ENCODE results near the gene TRIM67.

TRIM67 gene

DNA sequence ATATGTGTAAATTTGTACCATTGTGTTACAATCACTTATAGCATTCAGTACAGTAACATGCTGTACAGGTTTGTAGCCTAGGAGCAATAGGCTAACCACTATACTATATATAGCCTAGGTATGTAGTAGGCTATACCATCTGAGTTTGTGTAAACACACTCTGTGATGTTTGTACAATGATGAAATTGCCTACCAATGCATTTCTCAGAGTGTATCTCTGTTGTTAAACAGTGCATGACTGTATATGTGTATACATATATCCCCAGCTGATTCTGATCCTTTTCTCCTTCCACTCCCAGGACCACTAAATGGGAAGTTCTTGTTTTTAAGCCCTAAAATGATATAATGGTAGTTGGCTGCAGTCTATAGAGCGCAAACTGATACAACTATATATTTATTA, 86.9 kb downstream of the TRIM67 start:
- in situ Hi-C loops (cut with MboI; ENCODE audit: low sequenced_read_pairs), result no loop called here
- Histone ChIP-seq H3K9me3 (no peaks in the 10 kb centered on the region), H3K36me3 (replicated peaks) (peaks cover 8% of the 10 kb centered on the region; the same call in 1 of the 2 replicates), H3K4me3 (no peak overlapping the region), H3K27me3 (ENCODE audit: low read depth) (no peaks in the 10 kb centered on the region), H3K4me1 (no peaks in the 10 kb centered on the region)
- DNase-seq (ENCODE audit: low spot score in 2 of 2), result no peak

DNA sequence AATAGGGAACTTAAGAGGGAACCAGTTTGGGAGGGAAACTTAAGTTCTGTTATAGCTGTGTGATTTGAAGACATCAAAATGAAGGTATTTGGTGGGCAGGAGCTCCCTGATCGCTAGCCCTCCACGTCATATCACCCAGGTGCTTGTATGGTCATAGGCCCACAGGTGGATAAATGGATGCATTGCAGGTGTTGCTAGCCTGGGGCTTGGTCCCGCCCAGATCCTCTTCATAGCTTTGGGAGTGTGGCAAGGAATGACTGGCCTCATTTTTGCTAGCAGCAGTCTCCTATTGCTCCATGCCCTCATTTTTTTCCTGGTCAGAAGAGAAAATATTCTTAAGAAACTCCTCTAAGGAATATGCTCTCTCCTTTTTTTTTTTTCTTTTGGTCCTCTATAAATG, 90.5 kb downstream of the TRIM67 start:
- Histone ChIP-seq H3K4me3 (no peak overlapping the region), H3K36me3 (replicated peaks) (peaks cover 14% of the 10 kb centered on the region; the same call in 1 of the 2 replicates), H3K27me3 (ENCODE audit: low read depth) (no peaks in the 10 kb centered on the region), H3K9me3 (no peaks in the 10 kb centered on the region), H3K4me1 (no peaks in the 10 kb centered on the region)
- in situ Hi-C loops (cut with MboI; ENCODE audit: low sequenced_read_pairs), result no loop called here
- no peak for DNase-seq (ENCODE audit: low spot score in 2 of 2)

DNA sequence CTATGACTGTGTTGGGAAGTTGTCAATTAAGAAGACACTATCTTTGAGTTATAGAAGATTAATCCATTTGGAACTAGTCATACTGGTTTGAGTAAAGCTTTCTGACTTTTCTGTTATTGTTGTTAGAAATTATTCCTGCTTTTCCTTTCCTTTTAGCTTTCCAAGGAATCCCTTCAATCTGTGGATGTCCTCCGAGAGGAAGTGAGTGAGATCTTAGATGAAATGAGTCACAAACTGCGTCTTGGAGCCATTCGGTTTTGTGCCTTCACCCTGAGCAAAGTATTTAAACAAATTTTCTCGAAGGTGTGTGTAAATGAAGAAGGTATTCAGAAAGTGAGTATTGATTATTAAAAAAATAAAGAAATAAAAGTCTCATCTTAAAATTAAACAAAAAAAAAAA, 98.5 kb downstream of the TRIM67 start:
- in situ Hi-C loops (cut with MboI; ENCODE audit: low sequenced_read_pairs), result no loop called here
- Histone ChIP-seq H3K9me3 (no peaks in the 10 kb centered on the region), H3K36me3 (replicated peaks) (peaks cover 34% of the 10 kb centered on the region), H3K4me1 (no peaks in the 10 kb centered on the region), H3K27me3 (ENCODE audit: low read depth) (no peaks in the 10 kb centered on the region), H3K4me3 (no peak overlapping the region)
- no peak for DNase-seq (ENCODE audit: low spot score in 2 of 2)

DNA sequence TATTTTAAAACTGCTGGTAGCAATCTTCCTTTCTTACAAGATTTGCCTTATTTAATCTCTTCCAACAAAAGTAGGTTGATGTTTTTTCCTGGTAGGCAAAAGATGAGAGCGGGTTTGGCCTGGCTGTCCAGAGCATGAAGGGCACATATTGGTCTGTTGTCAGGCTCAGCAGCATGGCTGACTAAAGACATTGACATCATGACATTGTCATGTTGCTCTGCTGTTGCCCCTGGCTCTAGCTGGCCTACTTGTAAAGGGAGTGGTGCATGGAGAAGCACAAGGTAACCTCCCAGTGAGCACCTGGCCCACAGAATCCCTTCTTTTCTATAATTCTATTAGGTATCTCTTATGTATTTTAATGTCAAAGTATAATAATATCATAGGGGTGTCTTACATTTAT, 102.8 kb downstream of the TRIM67 start:
- peaks cover 20% of the 10 kb centered on the region for H3K36me3 ChIP-seq (replicated peaks)
- in situ Hi-C loops (cut with MboI; ENCODE audit: low sequenced_read_pairs), result no loop called here
- DNase-seq (ENCODE audit: low spot score in 2 of 2), result no peak
- H3K27me3 ChIP-seq (ENCODE audit: low read depth), result no peaks in the 10 kb centered on the region
- no peaks in the 10 kb centered on the region for H3K4me1 ChIP-seq
- no peak overlapping the region for H3K4me3 ChIP-seq
- no peaks in the 10 kb centered on the region for H3K9me3 ChIP-seq

DNA sequence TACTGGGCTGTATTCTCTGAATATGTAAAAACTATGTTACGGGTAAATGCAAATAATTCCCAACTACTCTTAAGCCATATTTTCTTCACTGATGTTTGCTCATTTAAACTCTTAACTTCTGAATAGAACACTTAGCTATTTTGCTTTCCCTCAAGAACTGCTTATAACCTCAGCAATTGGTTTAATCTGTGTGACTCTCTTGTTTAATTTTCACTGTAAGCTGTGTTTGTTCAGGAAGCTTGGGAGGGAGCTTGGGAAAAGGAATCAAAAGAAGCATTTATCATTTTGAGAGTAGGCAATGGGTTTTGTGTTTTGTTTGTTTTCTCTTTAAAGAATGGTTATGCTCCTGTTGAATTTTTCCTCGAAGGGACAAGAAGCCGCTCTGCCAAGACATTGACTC, 103.5 kb downstream of the TRIM67 start:
- in situ Hi-C loops (cut with MboI; ENCODE audit: low sequenced_read_pairs), result no loop called here
- Histone ChIP-seq H3K36me3 (replicated peaks) (peaks cover 17% of the 10 kb centered on the region), H3K4me1 (no peaks in the 10 kb centered on the region), H3K4me3 (no peak overlapping the region), H3K9me3 (no peaks in the 10 kb centered on the region), H3K27me3 (ENCODE audit: low read depth) (no peaks in the 10 kb centered on the region)
- DNase-seq (ENCODE audit: low spot score in 2 of 2), result no peak

DNA sequence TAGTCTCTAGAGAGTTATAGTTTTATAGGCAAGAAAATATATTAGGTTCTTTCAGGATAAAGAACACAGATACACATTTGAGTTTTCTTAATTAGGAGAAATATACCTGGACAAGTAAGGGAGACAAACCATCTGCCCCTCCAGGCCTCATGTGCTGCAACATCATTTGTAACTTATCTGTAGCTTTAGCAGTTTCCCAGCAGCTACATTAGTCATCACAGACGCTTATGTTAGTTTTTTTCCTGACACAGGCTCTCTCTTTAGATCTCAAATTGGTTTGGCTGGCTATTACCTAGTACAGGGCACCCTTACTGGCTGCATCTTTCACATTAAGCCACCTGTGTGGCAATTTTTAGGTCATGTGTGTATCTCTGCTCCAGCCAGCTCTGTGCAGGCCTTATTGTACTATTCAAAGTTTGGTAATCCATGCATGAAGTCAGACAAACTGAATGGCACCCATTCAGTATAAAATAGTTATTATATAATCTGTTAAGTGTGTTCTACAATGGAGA, 105.0 kb downstream of the TRIM67 start:
- Histone ChIP-seq H3K4me1 (no peaks in the 10 kb centered on the region), H3K27me3 (ENCODE audit: low read depth) (no peaks in the 10 kb centered on the region), H3K36me3 (replicated peaks) (peaks cover 17% of the 10 kb centered on the region), H3K4me3 (no peak overlapping the region), H3K9me3 (no peaks in the 10 kb centered on the region)
- DNase-seq (ENCODE audit: low spot score in 2 of 2), result no peak
- in situ Hi-C loops (cut with MboI; ENCODE audit: low sequenced_read_pairs), result no loop called here

Data from HAP-1 (cell line).